Activated CD8-positive, alpha-beta memory T cell treated with anti-CD3 and anti-CD28 coated beads, Interleukin-2, amount 50 U/mL, for 24 hours (primary cell): ENCODE data around the gene AGMAT.

Experiments used
- DNase-seq: peaks from one replicate; pipeline ENCODE4 v3.0.0-alpha.2; 2020; ENCODE audit errors: extremely low read depth

Gene AGMAT

GRCh38 chr1:15559189-15559810, 25.6 kb downstream of the AGMAT start:
- no peak for DNase-seq

- no peak for DNase-seq
Observed at GRCh38 chr1:15558516-15558915, 26.3 kb downstream of the AGMAT start.

- no peak for DNase-seq
Observed at GRCh38 chr1:15557594-15557993, 27.3 kb downstream of the AGMAT start.

- no peak for DNase-seq
Observed at GRCh38 chr1:15557008-15557407, 27.8 kb downstream of the AGMAT start.

- DNase-seq, result no peak
Observed at GRCh38 chr1:15550573-15550972, 34.3 kb downstream of the AGMAT start.

- DNase-seq, result no peak
Observed at GRCh38 chr1:15546641-15547040, 38.2 kb downstream of the AGMAT start.

GRCh38 chr1:15543589-15544568, 41.0 kb downstream of the AGMAT start:
- no peak for DNase-seq

- no peak for DNase-seq
Observed at GRCh38 chr1:15543251-15543588, 41.6 kb downstream of the AGMAT start.

GRCh38 chr1:15542388-15543250, 42.2 kb downstream of the AGMAT start:
- no peak for DNase-seq

GRCh38 chr1:15541231-15541792, 43.5 kb downstream of the AGMAT start:
- no peak for DNase-seq

- DNase-seq, result no peak
Observed at GRCh38 chr1:15540186-15540585, 44.7 kb downstream of the AGMAT start.

- DNase-seq, result no peak
Observed at GRCh38 chr1:15538771-15539170, 46.1 kb downstream of the AGMAT start.

- DNase-seq, result no peak
Observed at GRCh38 chr1:15531682-15532081, 53.2 kb downstream of the AGMAT start.

GRCh38 chr1:15531003-15531402, 53.8 kb downstream of the AGMAT start:
- DNase-seq, result no peak

- peak; percentile 95 for DNase-seq
Observed at GRCh38 chr1:15526490-15527339, 58.1 kb downstream of the AGMAT start, which contains the start of gene DNAJC16. Gene DNAJC16, plus strand, starts transcription at chr1:15526848. Its CDS starts 2,258 bp downstream, at chr1:15529106.

GRCh38 chr1:15526021-15526489, 58.8 kb downstream of the AGMAT start:
- no peak for DNase-seq

- no peak for DNase-seq
Observed at GRCh38 chr1:15525050-15526020, 59.5 kb downstream of the AGMAT start.

- peak; percentile 99 for DNase-seq
Observed at GRCh38 chr1:15524283-15525049, 60.4 kb downstream of the AGMAT start.

- DNase-seq, result no peak
Observed at GRCh38 chr1:15524021-15524282, 60.9 kb downstream of the AGMAT start, which contains the start of gene CASP9. Gene CASP9, minus strand, starts transcription at chr1:15524215. Its CDS starts 15 bp downstream, at chr1:15524200.
